GM21367 (cell line): ENCODE measurements around the gene NKG7.

Source experiments
- ATAC-seq: cut with Tn5 transposase; IDR thresholded peaks from one replicate; pipeline ENCODE4 v1.9.1; 2021; ENCODE audit not compliant: unreplicated experiment

NKG7 gene

GRCh38 chr19:51338563-51339312 is 33.7 kb downstream of the NKG7 start:
- ATAC-seq = peak; percentile 58

DNA sequence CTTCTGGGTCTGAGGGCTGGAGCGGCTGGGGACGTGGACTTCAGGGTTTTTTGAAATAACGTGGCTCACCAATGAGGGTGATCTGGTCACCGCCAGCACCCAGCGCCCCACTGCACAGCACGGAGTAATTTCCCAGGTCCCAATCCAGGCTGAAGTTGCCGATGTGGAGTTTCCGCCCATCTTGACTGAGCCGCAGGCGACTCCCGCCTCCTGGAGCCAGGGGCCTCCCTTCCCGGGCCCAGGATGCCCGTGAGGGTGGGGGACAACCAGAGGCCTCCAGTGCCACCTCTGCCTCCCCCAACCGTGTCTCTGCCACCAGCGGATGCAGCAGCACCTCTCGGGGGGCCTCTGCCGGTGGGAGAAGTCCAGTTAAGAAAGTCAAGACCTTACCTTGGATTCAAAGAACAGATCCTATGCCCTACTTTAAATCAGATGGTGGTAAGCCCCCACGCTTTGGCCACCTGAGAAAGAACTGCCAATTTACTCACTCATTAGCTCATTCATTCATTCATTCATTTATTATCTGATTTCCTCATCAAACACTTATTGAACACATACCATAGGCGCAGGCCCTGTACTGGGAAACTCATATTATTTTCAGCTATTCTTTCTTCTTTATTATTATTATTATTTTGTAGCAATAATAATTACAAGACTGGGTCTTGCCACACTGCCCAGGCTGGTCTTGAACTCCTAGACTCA is 34.4 kb downstream of the NKG7 start:
- no peak for ATAC-seq

DNA sequence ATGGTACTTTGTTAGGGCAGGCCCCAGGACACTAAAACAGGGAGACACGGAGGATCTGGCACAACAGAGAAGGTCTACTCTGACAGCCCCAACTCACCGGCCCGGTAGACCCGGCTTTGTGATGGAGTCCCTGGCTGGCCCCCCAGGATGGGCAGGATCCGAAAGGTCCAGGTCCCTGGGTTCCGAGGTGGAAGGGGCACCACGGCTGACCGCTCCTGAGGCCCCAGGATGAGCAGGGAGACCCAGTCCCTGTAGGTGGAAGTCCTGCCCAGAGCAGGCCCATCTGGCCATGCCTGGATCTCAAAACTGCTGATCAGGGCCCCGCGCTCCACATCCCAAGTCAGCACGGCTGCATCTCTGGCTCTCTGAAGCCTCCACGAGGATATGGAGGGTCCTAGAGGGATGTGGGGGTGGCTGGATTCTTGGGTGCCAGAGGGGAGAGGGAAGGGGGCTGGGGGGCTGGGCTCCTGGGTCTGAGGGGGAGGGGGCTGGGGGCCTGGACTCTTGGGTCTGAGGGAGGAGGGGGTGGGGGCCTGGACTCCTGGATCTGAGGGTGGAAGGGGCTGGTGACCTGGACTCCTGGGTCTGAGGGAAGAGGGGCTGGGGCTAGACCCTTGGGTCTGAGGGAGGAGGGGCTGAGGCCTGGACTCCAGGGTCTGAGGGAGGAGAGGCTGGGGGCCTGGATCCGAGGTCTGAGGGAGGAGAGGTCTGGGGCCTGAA is 35.2 kb downstream of the NKG7 start:
- no peak for ATAC-seq

- no peak for ATAC-seq
These were observed 38.5 kb downstream of the NKG7 start for GRCh38 chr19:51333836-51334460.

DNA sequence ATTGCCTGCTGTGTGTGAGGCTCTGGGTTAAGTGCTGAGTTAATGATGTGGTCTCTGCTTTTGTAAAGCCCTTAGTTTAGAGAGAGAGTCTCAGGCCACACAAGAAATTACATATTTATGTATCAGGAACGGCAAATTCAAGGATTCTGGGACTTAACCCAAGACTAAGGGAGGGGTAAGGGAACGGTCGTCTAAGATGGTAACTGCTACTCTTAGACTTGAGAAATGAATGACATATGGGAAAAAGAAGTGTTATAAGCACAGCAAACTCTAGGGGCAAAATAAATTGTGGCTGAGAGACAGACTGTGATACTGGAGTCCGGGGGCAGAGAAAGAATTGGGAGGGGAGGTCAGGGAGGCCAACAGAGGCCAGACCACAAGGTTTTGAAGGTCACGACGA is 40.7 kb downstream of the NKG7 start:
- ATAC-seq = no peak

DNA sequence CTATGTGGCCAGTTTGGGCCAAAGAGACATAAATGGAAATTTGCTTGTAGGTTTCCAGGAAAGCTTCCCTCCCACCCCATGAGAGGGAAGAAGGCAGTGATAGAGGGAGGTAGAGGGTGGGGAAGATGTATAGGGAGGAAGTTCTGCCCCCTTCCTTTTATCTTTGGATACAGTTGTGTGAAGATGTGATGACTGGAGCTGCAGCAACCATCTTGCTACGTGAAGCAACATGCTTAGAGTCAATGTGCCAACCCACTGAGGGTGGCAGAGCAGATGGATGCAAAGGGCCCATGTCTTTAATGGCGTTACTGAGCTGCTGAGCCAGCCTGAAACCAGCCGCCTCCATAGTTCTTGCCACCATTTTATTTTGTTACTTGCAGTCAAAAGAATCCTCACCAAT is 41.3 kb downstream of the NKG7 start:
- ATAC-seq = no peak

DNA sequence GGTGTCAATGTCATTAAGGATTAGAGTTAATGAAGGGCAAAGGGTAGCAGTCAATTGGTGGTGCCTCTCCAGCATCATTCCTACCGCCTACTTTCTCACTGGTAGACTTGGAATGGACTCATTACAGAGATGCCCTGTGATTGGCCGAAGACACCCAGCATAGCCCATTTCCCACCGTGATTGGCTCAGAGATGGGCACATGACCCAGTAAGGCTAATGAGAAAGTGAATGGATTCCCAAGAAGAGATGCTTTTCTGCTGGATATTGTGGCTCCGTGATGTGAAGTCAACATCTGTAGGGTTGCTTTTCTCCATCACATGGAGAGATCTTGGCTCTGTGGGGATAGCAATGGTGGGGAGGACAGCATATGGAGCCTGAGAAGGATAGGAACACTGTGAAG is 42.1 kb downstream of the NKG7 start:
- no peak for ATAC-seq

DNA sequence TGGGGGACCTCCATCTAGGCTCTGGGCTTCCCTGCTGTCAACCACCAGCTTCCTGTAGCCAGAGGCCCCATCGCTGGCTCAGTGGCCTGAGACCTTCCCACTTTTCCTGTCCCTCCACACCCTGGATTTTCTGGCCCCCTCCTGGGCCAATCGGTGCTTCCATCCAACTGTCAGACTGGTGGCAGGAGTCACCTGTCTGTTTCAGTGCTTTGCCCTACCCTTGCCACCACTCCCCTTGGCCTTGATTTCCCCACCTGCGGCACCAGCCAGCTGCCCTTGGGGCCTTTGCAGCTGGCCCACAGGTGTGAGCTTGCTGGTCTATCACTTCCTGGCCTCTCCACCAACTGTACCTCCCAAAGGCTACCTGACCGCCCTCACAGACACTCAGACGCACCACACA is 43.0 kb downstream of the NKG7 start:
- ATAC-seq = no peak

DNA sequence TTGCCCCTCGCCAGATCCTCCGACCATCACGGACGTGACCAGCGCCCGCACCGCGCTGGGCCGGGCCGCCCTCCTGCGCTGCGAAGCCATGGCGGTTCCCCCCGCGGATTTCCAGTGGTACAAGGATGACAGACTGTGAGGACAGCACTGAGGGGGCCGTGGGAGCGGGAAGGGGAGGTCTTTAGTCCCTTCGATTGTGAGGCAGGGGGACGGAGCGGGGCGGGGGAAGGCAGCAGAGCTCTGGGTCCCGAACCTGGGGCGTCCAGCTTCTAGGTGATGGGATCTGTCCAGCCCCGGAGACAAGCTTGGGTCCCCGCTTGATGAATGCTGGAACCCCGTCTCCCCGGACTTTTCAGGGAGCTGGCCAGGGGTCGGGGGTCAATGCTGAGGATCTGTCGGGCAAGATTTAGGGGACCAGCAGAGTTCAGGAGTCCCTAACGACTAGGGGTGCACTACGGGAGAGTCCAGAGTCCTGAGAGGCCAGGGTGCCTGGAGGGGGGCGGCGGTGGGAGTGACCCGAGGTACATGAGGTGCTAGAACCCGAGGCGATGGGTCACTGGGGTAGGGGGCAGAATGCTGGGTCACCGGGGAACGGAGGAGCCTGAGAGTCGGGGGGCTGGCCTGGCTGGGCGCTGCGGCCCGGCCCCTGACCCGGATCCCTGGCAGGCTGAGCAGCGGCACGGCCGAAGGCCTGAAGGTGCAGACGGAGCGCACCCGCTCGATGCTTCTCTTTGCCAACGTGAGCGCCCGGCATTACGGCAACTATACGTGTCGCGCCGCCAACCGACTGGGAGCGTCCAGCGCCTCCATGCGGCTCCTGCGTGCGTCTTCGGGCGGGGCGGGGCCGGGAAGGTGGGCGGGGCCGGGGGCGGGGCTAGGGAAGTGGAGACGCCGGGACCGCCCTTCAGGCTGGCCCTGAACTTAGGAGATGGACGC is 45.1 kb downstream of the NKG7 start:
- ATAC-seq = no peak

DNA sequence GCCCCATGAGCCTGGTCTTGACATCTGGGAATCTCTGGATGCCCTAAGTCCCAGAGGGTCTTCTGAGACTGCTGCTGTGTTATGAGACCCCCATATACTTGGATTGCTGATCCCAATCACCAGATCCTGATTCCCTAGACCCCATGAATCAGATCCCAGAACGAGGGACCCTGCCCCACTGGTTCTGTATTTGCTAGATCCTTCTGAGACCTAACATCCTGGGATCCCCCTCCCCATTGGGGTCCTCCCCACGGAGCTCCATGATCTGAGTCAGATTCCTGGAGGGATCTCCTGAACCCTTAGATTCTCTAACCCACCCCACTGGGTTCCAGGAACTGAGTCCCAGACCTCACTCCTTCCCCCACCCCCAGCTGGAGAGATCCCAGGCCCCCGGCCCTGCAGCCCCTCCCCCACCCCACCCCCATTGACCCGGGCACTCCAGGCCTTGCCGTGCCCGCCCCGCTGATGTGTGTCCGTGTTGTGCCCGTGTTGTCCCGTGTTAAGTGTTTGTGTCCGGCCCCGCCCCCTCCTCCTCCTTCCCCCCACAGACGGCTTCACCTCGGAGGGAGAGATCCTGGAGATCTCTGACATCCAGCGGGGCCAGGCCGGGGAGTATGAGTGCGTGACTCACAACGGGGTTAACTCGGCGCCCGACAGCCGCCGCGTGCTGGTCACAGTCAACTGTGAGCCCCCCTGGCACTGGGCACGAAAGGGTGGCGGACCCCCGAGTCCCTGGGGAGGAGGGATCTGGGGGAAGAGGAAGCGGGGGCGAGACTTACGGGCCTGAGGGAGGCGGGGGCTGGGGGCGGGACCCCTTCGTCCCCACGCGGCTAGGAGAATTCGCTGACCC is 46.0 kb downstream of the NKG7 start:
- ATAC-seq = no peak

GRCh38 chr19:51325161-51325976 is 47.1 kb downstream of the NKG7 start:
- ATAC-seq = no peak

DNA sequence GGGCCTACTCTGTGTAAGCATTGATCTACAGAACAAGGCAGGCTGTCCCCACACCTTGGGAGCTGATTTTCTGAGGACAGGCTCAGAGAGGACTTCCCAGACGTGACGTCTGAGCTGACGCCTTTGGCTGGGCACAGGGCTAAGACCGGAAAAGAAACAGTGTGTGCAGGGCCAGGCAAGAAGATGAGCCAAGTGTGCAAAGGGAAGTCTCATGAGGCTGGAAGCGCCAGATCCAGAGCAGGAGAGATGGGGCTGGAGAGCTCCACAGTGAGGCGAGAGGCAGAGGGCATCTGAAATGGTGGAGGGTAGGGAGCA is 48.3 kb downstream of the NKG7 start:
- ATAC-seq = no peak

- no peak for ATAC-seq
These were observed 48.8 kb downstream of the NKG7 start for GRCh38 chr19:51323481-51324166.

GRCh38 chr19:51321799-51322198 is 50.7 kb downstream of the NKG7 start:
- ATAC-seq = no peak
